ENCODE results near the gene POU5F1. TPM values are rescaled to one million over a fixed set of nuclear protein-coding genes. Genes with fewer than 3 reads are reported as not detected.

POU5F1 gene
- total RNA-seq, 1 donor from 2014 or later: 5.0 TPM

- Histone ChIP-seq H3K36me3 (no peaks in the 10 kb centered on the region), H3K4me3 (no peak overlapping the region), H3K27ac (no peak overlapping the region), H3K4me1 (peaks cover 32% of the 10 kb centered on the region), H3K27me3 (ENCODE audit: low read depth) (no peaks in the 10 kb centered on the region), H3K9me3 (no peaks in the 10 kb centered on the region)
- intact Hi-C loops (cut with DNase I): no loop called here
- DNase-seq: no peak
- ATAC-seq: no peak
- TF ChIP-seq CTCF (IDR thresholded peaks at IDR 0.05): no peak
These were observed 52.3 kb downstream of the POU5F1 start for GRCh38 chr6:31118178-31118577.

GRCh38 chr6:31116661-31117385 is 53.7 kb downstream of the POU5F1 start:
- DNase-seq: no peak

GRCh38 chr6:31115941-31116560 is 54.4 kb downstream of the POU5F1 start:
- Histone ChIP-seq H3K9me3 (no peaks in the 10 kb centered on the region), H3K4me1 (peaks cover 20% of the 10 kb centered on the region), H3K27me3 (ENCODE audit: low read depth) (no peaks in the 10 kb centered on the region), H3K4me3 (no peak overlapping the region), H3K27ac (no peak overlapping the region), H3K36me3 (no peaks in the 10 kb centered on the region)
- DNase-seq (no peak), ATAC-seq (no peak)
- no peak for TF ChIP-seq CTCF (IDR thresholded peaks at IDR 0.05)
- intact Hi-C loops (cut with DNase I): no loop called here

More at GRCh38 chr6:31116661-31117385, 53.7 kb downstream of the POU5F1 start:
- no peak for ATAC-seq
- peaks cover 20% of the 10 kb centered on the region for H3K4me1 ChIP-seq
- no peaks in the 10 kb centered on the region for H3K36me3 ChIP-seq
- H3K27ac ChIP-seq: no peak overlapping the region
- H3K9me3 ChIP-seq: no peaks in the 10 kb centered on the region
- no peak overlapping the region for H3K4me3 ChIP-seq
- no peak for TF ChIP-seq CTCF (IDR thresholded peaks at IDR 0.05)
- H3K27me3 ChIP-seq (ENCODE audit: low read depth): no peaks in the 10 kb centered on the region
- intact Hi-C loops (cut with DNase I): no loop called here

- Histone ChIP-seq H3K36me3 (no peaks in the 10 kb centered on the region), H3K9me3 (no peaks in the 10 kb centered on the region), H3K4me3 (peak overlapping the region; percentile 31), H3K27me3 (ENCODE audit: low read depth) (no peaks in the 10 kb centered on the region), H3K4me1 (peaks cover 20% of the 10 kb centered on the region), H3K27ac (peak overlapping the region; percentile 58)
- DNase-seq (no peak), ATAC-seq (peak; percentile 65 to 71)
- intact Hi-C loops (cut with DNase I): no loop called here
- peak; percentile 19 for TF ChIP-seq CTCF (IDR thresholded peaks at IDR 0.05)
These were observed 55.3 kb downstream of the POU5F1 start for GRCh38 chr6:31114970-31115849.

GRCh38 chr6:31114541-31114878 is 56.0 kb downstream of the POU5F1 start, which contains the start of gene PSORS1C1:
Gene PSORS1C1 (plus strand): TSS chr6:31114800. CDS start chr6:31129633, 14,833 bp downstream.
- Histone ChIP-seq H3K27me3 (ENCODE audit: low read depth) (no peaks in the 10 kb centered on the region), H3K4me3 (peak within 1 kb of the TSS; percentile 31), H3K27ac (peak within 1 kb of the TSS; percentile 58), H3K36me3 (no peaks in the 10 kb centered on the region), H3K4me1 (peaks cover 20% of the 10 kb centered on the region), H3K9me3 (no peaks in the 10 kb centered on the region)
- ATAC-seq: peak; percentile 94 to 96
- no peak for TF ChIP-seq CTCF (IDR thresholded peaks at IDR 0.05)
- peak; percentile 81 for DNase-seq
- intact Hi-C loops (cut with DNase I): no loop called here

Measured in lower lobe of right lung (tissue), 2 donors.